GM12892 (cell line): ENCODE measurements around the gene WFIKKN2.

Source experiments
- POLR2A ChIP-seq: IDR thresholded peaks from 2 replicates; pipeline ENCODE4 v1.6.1; 2011; ENCODE audit warnings: low read depth, low read length, control low read depth
- POLR2AphosphoS5 ChIP-seq: IDR thresholded peaks from 2 replicates; pipeline ENCODE4 v1.6.1; 2011; ENCODE audit warnings: low read depth, low read length, control low read depth

DNA sequence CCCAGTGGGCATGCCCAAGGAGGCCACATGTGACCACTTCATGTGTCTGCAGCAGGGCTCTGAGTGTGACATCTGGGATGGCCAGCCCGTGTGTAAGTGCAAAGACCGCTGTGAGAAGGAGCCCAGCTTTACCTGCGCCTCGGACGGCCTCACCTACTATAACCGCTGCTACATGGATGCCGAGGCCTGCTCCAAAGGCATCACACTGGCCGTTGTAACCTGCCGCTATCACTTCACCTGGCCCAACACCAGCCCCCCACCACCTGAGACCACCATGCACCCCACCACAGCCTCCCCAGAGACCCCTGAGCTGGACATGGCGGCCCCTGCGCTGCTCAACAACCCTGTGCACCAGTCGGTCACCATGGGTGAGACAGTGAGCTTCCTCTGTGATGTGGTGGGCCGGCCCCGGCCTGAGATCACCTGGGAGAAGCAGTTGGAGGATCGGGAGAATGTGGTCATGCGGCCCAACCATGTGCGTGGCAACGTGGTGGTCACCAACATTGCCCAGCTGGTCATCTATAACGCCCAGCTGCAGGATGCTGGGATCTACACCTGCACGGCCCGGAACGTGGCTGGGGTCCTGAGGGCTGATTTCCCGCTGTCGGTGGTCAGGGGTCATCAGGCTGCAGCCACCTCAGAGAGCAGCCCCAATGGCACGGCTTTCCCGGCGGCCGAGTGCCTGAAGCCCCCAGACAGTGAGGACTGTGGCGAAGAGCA lies 4.4 kb downstream of the WFIKKN2 start:
- TF ChIP-seq POLR2A: no peak
- no peak for TF ChIP-seq POLR2AphosphoS5
